Smooth muscle cell (in vitro differentiated cells): ENCODE data around the gene ARSI. TPM values are rescaled to one million over a fixed set of nuclear protein-coding genes. Genes with fewer than 3 reads are reported as not detected.

ENCODE experiments used
- DNase-seq: peaks from one replicate; lab custom pipeline; 2025; ENCODE audit not compliant: unreplicated experiment; lab: John Stamatoyannopoulos, UW
- H2AFZ ChIP-seq: fragments of 200-600 bp; sonication (generic); 2 replicates; pipeline ENCODE4 v1.6.0; 2016; ENCODE audit warnings: antibody characterized with exemption, low read depth, mild to moderate bottlenecking
- H3F3A ChIP-seq: fragments of 200-600 bp; sonication (generic); 2 replicates; pipeline ENCODE4 v1.6.0; 2017; ENCODE audit warnings: antibody characterized with exemption, low read depth
- H3K27ac ChIP-seq: fragments of 200-600 bp; sonication (generic); 2 replicates; pipeline ENCODE4 v1.5.1; 2016; ENCODE audit warnings: low read depth, mild to moderate bottlenecking
- H3K27me3 ChIP-seq: fragments of 200-600 bp; sonication (generic); 2 replicates; pipeline ENCODE4 v1.6.1; 2016; ENCODE audit warnings: low read depth, mild to moderate bottlenecking
- H3K36me3 ChIP-seq: fragments of 200-600 bp; sonication (generic); 2 replicates; pipeline ENCODE4 v1.5.1; 2016; ENCODE audit warnings: low read depth
- H3K4me1 ChIP-seq: fragments of 200-600 bp; sonication (generic); 2 replicates; pipeline ENCODE4 v1.5.1; 2016; ENCODE audit warnings: low read depth
- H3K4me2 ChIP-seq: fragments of 200-600 bp; sonication (generic); 2 replicates; pipeline ENCODE4 v1.6.0; 2016; ENCODE audit warnings: mild to moderate bottlenecking
- H3K4me3 ChIP-seq: fragments of 200-600 bp; sonication (generic); 2 replicates; pipeline ENCODE4 v1.5.1; 2016; ENCODE audit warnings: mild to moderate bottlenecking
- H3K79me2 ChIP-seq: fragments of 200-600 bp; sonication (generic); 2 replicates; pipeline ENCODE4 v1.6.0; 2016; ENCODE audit warnings: low read depth, mild to moderate bottlenecking
- H3K9ac ChIP-seq: fragments of 200-600 bp; sonication (generic); 2 replicates; pipeline ENCODE4 v1.6.0; 2016; ENCODE audit warnings: low read depth
- H3K9me3 ChIP-seq: fragments of 200-600 bp; sonication (generic); replicated peaks from 2 replicates; pipeline ENCODE4 v1.5.1; 2016; ENCODE audit warnings: low read depth
- H4K20me1 ChIP-seq: fragments of 200-600 bp; sonication (generic); 2 replicates; pipeline ENCODE4 v1.6.0; 2016; ENCODE audit warnings: low read depth
- CTCF ChIP-seq: fragments of 200-600 bp; sonication (generic); IDR thresholded peaks from 2 replicates; pipeline ENCODE4 v1.5.1; 2017; ENCODE audit warnings: borderline replicate concordance, mild to moderate bottlenecking, antibody characterized with exemption; ENCODE audit not compliant: insufficient read depth, poor library complexity, severe bottlenecking
- WGBS: methylation state at CpG from one replicate; pipeline ENCODE4 v1.1.7; 2016; ENCODE audit warnings: low lambda C conversion rate; 5-methylcytosine and 5-hydroxymethylcytosine counted together
- polyA plus RNA-seq: library from polyadenylated mRNA; unstranded; fragments of >200 nt; fragmentation: Nextera tagmentation; extraction: Ambion mirVana; gene quantifications from 2 replicates; pipeline ENCODE4 v1.2.1, GENCODE V29; 2016
- total RNA-seq: library from RNA; depleted of rRNA; stranded (reverse); fragments of >200 nt; gene quantifications from 2 replicates; pipeline ENCODE4 v1.2.3, GENCODE V29; 2014

ARSI gene
- total and polyA plus RNA-seq, 2 experiments from 2014 or later: 68.9 to 87.6 TPM

GRCh38 chr5:150345716-150346115 is 43.0 kb upstream of the ARSI start:
- H3K36me3 ChIP-seq: no peaks in the 10 kb centered on the region
- no peaks in the 10 kb centered on the region for H3K79me2 ChIP-seq
- no peaks in the 10 kb centered on the region for H4K20me1 ChIP-seq
- H3K27me3 ChIP-seq: no peaks in the 10 kb centered on the region
- H3F3A ChIP-seq: no peaks in the 10 kb centered on the region
- no peaks in the 10 kb centered on the region for H3K4me1 ChIP-seq
- H3K9me3 ChIP-seq: no peaks in the 10 kb centered on the region
- no peak for TF ChIP-seq CTCF
- no peak overlapping the region for H3K27ac ChIP-seq
- DNase-seq: no peak
- H3K4me2 ChIP-seq: no peak overlapping the region
- H2AFZ ChIP-seq: no peak overlapping the region
- no peak overlapping the region for H3K9ac ChIP-seq
- 80% methylated on average over 5 of the region's 5 CpGs for WGBS
- H3K4me3 ChIP-seq: no peak overlapping the region

- WGBS: 81% methylated on average over 7 of the region's 7 CpGs
- H3K4me2 ChIP-seq: no peak overlapping the region
Measured at GRCh38 chr5:150343994-150344631, 41.4 kb upstream of the ARSI start.

GRCh38 chr5:150342583-150342982 is 39.9 kb upstream of the ARSI start:
- Histone ChIP-seq H4K20me1 (no peaks in the 10 kb centered on the region), H3K9ac (no peak overlapping the region), H3K9me3 (no peaks in the 10 kb centered on the region), H2AFZ (no peak overlapping the region), H3K4me2 (no peak overlapping the region), H3K79me2 (no peaks in the 10 kb centered on the region), H3K27ac (no peak overlapping the region), H3K27me3 (no peaks in the 10 kb centered on the region), H3K36me3 (no peaks in the 10 kb centered on the region), H3F3A (no peaks in the 10 kb centered on the region), H3K4me1 (no peaks in the 10 kb centered on the region), H3K4me3 (no peak overlapping the region)
- DNase-seq: no peak
- 92% methylated on average over 5 of the region's 5 CpGs for WGBS
- TF ChIP-seq CTCF: no peak

More at GRCh38 chr5:150343994-150344631, 41.4 kb upstream of the ARSI start:
- Histone ChIP-seq H3K79me2 (no peaks in the 10 kb centered on the region), H2AFZ (no peak overlapping the region), H3K27me3 (no peaks in the 10 kb centered on the region), H3K4me3 (no peak overlapping the region), H4K20me1 (no peaks in the 10 kb centered on the region), H3K36me3 (no peaks in the 10 kb centered on the region), H3K9ac (no peak overlapping the region), H3K9me3 (no peaks in the 10 kb centered on the region), H3F3A (no peaks in the 10 kb centered on the region), H3K4me1 (no peaks in the 10 kb centered on the region), H3K27ac (no peak overlapping the region)
- no peak for TF ChIP-seq CTCF
- DNase-seq: no peak

GRCh38 chr5:150341989-150342388 is 39.3 kb upstream of the ARSI start:
- Histone ChIP-seq H3F3A (no peaks in the 10 kb centered on the region), H3K79me2 (no peaks in the 10 kb centered on the region), H3K4me2 (no peak overlapping the region), H3K9ac (no peak overlapping the region), H2AFZ (no peak overlapping the region), H3K9me3 (no peaks in the 10 kb centered on the region), H3K36me3 (no peaks in the 10 kb centered on the region), H4K20me1 (no peaks in the 10 kb centered on the region), H3K4me1 (no peaks in the 10 kb centered on the region), H3K27me3 (no peaks in the 10 kb centered on the region), H3K4me3 (no peak overlapping the region), H3K27ac (no peak overlapping the region)
- TF ChIP-seq CTCF: no peak
- WGBS: 100% methylated on average over 1 of the region's 1 CpG
- DNase-seq: no peak
